ENCODE measurements around the gene CD74.

CD74 gene

DNA sequence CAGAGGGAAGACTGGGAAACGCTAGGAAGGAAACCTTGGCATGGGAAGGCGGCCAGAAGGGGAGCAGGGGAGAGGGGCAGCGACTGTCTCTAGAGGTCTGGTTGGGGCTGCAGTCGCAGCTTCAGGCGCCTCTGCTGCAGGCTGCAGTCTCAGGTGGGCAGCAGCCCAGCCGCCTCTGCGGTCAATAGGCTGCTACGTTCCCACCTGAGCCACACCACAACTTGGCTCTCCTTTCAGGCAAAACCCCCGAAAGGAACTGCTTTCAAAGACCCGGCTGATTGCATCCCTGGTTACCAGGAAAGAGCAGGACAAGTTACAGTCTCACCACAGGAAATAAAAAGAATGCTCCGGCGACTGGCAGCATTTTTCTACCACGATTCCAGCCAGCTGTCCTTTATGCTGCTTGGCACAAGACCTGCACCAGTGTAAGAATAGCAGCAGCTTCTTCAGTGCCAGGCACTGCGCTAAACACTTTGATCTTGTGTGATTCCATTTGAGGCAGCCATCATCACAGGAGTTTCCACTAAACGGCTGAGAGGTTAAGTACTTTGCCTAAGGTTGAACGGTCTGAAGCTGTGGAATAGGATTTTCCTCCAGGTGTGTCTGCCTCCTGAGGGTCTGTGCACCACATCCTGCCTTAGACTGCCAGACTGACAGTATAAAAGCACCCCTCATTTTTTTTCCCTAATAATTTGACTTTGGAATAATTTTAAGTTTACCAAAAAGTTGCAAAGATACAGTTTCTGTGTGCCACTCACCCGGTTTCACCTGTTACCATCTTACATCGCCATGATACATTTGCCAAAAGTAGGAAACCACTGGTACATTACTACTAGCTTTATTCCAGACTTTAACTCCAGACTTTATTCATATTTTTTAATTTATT lies 29.3 kb upstream of the CD74 start:
- H3K4me2 ChIP-seq (ENCODE audit: low read depth, low read length, poor library complexity, severe bottlenecking) = no peak overlapping the region

DNA sequence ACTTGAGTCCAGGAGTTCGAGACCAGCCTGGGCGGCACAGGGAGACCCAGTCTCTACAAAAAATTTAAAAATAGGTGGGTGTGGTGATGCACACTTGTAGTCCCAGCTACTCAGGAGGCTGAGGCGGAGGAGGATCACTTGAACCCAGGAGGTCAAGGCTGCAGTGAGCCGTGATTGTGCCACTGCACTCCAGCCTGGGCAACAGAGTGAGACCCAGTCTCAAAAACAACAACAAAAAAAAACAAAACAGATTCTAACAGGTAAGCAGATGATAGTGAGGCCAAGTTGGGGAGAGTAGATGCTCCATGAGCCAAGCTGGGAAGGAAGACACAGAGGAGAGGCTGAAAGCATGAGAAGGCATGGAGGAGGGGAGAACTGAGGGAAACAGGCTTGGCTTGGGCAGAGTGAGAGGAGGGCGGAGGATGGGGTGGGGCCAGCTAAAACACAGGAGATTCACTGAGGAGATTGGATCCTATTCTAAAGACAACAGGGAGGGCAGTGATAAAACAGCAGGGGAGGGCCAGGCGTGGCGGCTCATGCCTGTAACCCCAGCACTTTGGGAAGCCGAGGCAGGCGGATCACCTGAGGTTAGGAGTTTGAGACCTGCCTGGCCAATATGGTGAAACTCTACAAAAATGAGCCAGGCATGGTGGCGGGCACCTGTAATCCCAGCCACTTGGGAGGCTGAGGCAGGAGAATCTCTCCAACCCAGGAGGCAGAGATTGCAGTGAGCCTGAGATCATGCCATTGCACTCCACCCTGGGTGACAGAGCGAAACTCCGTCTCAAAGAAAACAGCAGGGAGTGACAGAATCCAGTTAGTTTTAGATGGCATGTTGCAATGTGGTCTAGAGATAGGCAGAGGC lies 28.5 kb upstream of the CD74 start:
- H3K79me2 ChIP-seq (ENCODE audit: insufficient read depth, low read length) = 0 out of 2 replicates have a peak, but pooled peaks cover under 1% of the 10 kb centered on the region
- H3K27ac ChIP-seq (ENCODE audit: low read depth, low read length) = no peak overlapping the region
- H3K9me3 ChIP-seq (ENCODE audit: insufficient read depth, low read length) = no peaks in the 10 kb centered on the region
- no peak overlapping the region for H3K4me3 ChIP-seq (ENCODE audit: insufficient read depth, low read length, poor library complexity, severe bottlenecking)
- no peak overlapping the region for H3K9ac ChIP-seq (ENCODE audit: low read length)
- H3K9me2 ChIP-seq (replicated peaks; ENCODE audit: insufficient read depth, low read length) = no peaks in the 10 kb centered on the region
- peaks cover 45% of the 10 kb centered on the region for H3F3A ChIP-seq (ENCODE audit: insufficient read depth)
- peaks cover 9% of the 10 kb centered on the region; the same call in 1 of the 2 replicates for H4K20me1 ChIP-seq (ENCODE audit: low read depth, low read length)
- H3K4me2 ChIP-seq (ENCODE audit: low read depth, low read length, poor library complexity, severe bottlenecking) = no peak overlapping the region
- no peak for TF ChIP-seq EZH2phosphoT487 (conservative IDR thresholded peaks at IDR 0.05; ENCODE audit: low read length)
- TF ChIP-seq, protein P1, sequence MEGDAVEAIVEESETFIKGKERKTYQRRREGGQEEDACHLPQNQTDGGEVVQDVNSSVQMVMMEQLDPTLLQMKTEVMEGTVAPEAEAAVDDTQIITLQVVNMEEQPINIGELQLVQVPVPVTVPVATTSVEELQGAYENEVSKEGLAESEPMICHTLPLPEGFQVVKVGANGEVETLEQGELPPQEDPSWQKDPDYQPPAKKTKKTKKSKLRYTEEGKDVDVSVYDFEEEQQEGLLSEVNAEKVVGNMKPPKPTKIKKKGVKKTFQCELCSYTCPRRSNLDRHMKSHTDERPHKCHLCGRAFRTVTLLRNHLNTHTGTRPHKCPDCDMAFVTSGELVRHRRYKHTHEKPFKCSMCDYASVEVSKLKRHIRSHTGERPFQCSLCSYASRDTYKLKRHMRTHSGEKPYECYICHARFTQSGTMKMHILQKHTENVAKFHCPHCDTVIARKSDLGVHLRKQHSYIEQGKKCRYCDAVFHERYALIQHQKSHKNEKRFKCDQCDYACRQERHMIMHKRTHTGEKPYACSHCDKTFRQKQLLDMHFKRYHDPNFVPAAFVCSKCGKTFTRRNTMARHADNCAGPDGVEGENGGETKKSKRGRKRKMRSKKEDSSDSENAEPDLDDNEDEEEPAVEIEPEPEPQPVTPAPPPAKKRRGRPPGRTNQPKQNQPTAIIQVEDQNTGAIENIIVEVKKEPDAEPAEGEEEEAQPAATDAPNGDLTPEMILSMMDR (IDR thresholded peaks at IDR 0.05; ENCODE audit: insufficient read depth, low read length, poor library complexity, severe bottlenecking) = no peak
- H2AFZ ChIP-seq (ENCODE audit: low read depth, low read length, severe bottlenecking) = no peak overlapping the region
- H3K36me3 ChIP-seq (ENCODE audit: low read length) = peaks cover 17% of the 10 kb centered on the region
- no peaks in the 10 kb centered on the region for H3K27me3 ChIP-seq (ENCODE audit: low read length)

More for the DNA sequence above, 29.3 kb upstream of the CD74 start:
- Histone ChIP-seq H3K79me2 (ENCODE audit: insufficient read depth, low read length) (0 out of 2 replicates have a peak, but pooled peaks cover 4% of the 10 kb centered on the region), H2AFZ (ENCODE audit: low read depth, low read length, severe bottlenecking) (no peak overlapping the region), H3K36me3 (ENCODE audit: low read length) (peaks cover 25% of the 10 kb centered on the region), H4K20me1 (ENCODE audit: low read depth, low read length) (peaks cover 18% of the 10 kb centered on the region; the same call in 1 of the 2 replicates), H3F3A (ENCODE audit: insufficient read depth) (peaks cover 54% of the 10 kb centered on the region), H3K4me3 (ENCODE audit: insufficient read depth, low read length, poor library complexity, severe bottlenecking) (no peak overlapping the region), H3K27ac (ENCODE audit: low read depth, low read length) (no peak overlapping the region), H3K9ac (ENCODE audit: low read length) (no peak overlapping the region), H3K27me3 (ENCODE audit: low read length) (no peaks in the 10 kb centered on the region), H3K9me3 (ENCODE audit: insufficient read depth, low read length) (no peaks in the 10 kb centered on the region), H3K9me2 (replicated peaks; ENCODE audit: insufficient read depth, low read length) (no peaks in the 10 kb centered on the region)
- no peak for TF ChIP-seq EZH2phosphoT487 (conservative IDR thresholded peaks at IDR 0.05; ENCODE audit: low read length)
- TF ChIP-seq, protein P1 (IDR thresholded peaks at IDR 0.05; ENCODE audit: insufficient read depth, low read length, poor library complexity, severe bottlenecking) = no peak

DNA sequence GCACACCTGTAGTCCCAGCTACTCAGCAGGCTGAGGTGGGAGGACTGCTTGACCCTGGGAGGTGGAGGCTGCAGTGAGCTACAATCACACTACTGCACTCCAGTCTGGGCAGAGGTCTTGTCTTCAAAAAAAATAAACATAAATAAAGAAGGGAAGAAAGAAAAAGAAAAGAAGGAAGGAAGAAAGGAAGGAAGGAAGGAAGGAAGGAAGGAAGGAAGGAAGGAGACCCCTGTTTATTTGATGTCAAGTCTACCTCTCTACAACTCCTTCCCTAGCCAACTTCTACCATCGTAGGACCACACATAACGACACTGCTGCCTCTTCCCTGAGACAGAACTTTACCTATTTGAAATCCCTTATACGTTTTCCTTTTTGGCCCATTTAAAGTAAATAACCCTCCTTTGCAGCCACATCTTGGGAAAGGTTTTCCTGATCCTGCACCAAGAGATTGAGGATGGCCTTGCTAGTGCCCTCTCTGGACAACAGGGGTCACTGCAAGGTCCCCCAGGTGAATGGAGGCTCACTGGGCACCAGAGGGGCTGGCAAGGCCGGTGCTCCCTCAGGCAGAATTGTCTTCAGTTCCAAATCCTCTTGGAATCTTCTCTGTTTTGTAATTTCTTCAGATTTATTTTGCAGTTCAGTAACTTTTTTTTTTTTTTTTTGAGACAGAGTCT lies 26.3 kb upstream of the CD74 start:
- H3K36me3 ChIP-seq (ENCODE audit: low read length) = peaks cover 7% of the 10 kb centered on the region
- no peak overlapping the region for H2AFZ ChIP-seq (ENCODE audit: low read depth, low read length, severe bottlenecking)
- H3K4me3 ChIP-seq (ENCODE audit: insufficient read depth, low read length, poor library complexity, severe bottlenecking) = no peak overlapping the region
- H4K20me1 ChIP-seq (ENCODE audit: low read depth, low read length) = peaks cover 4% of the 10 kb centered on the region; the same call in 1 of the 2 replicates
- H3K9me2 ChIP-seq (replicated peaks; ENCODE audit: insufficient read depth, low read length) = no peaks in the 10 kb centered on the region
- no peaks in the 10 kb centered on the region for H3K9me3 ChIP-seq (ENCODE audit: insufficient read depth, low read length)
- TF ChIP-seq, protein P1 (IDR thresholded peaks at IDR 0.05; ENCODE audit: insufficient read depth, low read length, poor library complexity, severe bottlenecking) = peak; percentile 21
- no peak for TF ChIP-seq EZH2phosphoT487 (conservative IDR thresholded peaks at IDR 0.05; ENCODE audit: low read length)
- no peak overlapping the region for H3K27ac ChIP-seq (ENCODE audit: low read depth, low read length)
- H3K9ac ChIP-seq (ENCODE audit: low read length) = no peak overlapping the region
- H3F3A ChIP-seq (ENCODE audit: insufficient read depth) = peaks cover 34% of the 10 kb centered on the region
- H3K27me3 ChIP-seq (ENCODE audit: low read length) = no peaks in the 10 kb centered on the region
- no peak overlapping the region for H3K4me2 ChIP-seq (ENCODE audit: low read depth, low read length, poor library complexity, severe bottlenecking)
- H3K79me2 ChIP-seq (ENCODE audit: insufficient read depth, low read length) = no peaks in the 10 kb centered on the region

All from SU-DHL-6 (cell line).